HFFc6 (cell line): ENCODE results near the gene BOLA3. TPM values are rescaled to one million over a fixed set of nuclear protein-coding genes. Genes with fewer than 3 reads are reported as not detected.

Experiments
- DNase-seq: peaks from one replicate; pipeline ENCODE4 v3.0.0-alpha.2; 2018
- H3K27ac Mint-ChIP-seq: 2 replicates; pipeline ENCODE4 v1.8.0; 2020; ENCODE audit warnings: mild to moderate bottlenecking, mixed read lengths
- H3K27me3 Mint-ChIP-seq: 2 replicates; pipeline ENCODE4 v1.8.0; 2021; ENCODE audit warnings: mild to moderate bottlenecking, moderate library complexity, mixed read lengths; ENCODE audit not compliant: insufficient read depth
- H3K36me3 Mint-ChIP-seq: 2 replicates; pipeline ENCODE4 v1.8.0; 2021; ENCODE audit warnings: low read depth, mixed read lengths
- H3K4me1 Mint-ChIP-seq: 2 replicates; pipeline ENCODE4 v1.8.0; 2020; ENCODE audit warnings: low read depth, mixed read lengths
- H3K4me3 Mint-ChIP-seq: 2 replicates; pipeline ENCODE4 v1.8.0; 2020; ENCODE audit warnings: mild to moderate bottlenecking, moderate library complexity, mixed read lengths
- H3K9me3 Mint-ChIP-seq: 2 replicates; pipeline ENCODE4 v1.8.0; 2020; ENCODE audit warnings: mild to moderate bottlenecking, mixed read lengths
- CTCF ChIP-seq: fragments of 200-600 bp; sonication (generic); IDR thresholded peaks from 2 replicates; pipeline ENCODE4 v1.5.0; 2021; ENCODE audit warnings: antibody characterized with exemption, mild to moderate bottlenecking
- total RNA-seq, 6 experiments: library from RNA; stranded (reverse); fragmentation: NEBNext Ultra II Directional; extraction: Animal tissue kit (Norgen Biotek cat#: 25700); gene quantifications; 2 replicates in 1 of 6; 3 replicates in 5 of 6; pipeline ENCODE4 v1.2.3, GENCODE V29; 2021

Gene BOLA3
- total RNA-seq, 6 experiments from 2014 or later: 71.6 to 92.5 (median 80.8) TPM

- H3K36me3 Mint-ChIP-seq: peaks cover 31% of the 10 kb centered on the region
- H3K4me1 Mint-ChIP-seq: no peaks in the 10 kb centered on the region
- H3K4me3 Mint-ChIP-seq: no peak overlapping the region
- no peak overlapping the region for H3K27ac Mint-ChIP-seq
- no peak for TF ChIP-seq CTCF
- H3K9me3 Mint-ChIP-seq: no peaks in the 10 kb centered on the region
- H3K27me3 Mint-ChIP-seq: peaks cover 2% of the 10 kb centered on the region; the same call in 1 of the 2 replicates
- no peak for DNase-seq
Observed at GRCh38 chr2:74162951-74163350, 15.2 kb upstream of the BOLA3 start.

- no peak for DNase-seq
- Mint-ChIP-seq H3K36me3 (peaks cover 26% of the 10 kb centered on the region), H3K9me3 (no peaks in the 10 kb centered on the region), H3K4me1 (no peaks in the 10 kb centered on the region), H3K4me3 (no peak overlapping the region), H3K27ac (no peak overlapping the region), H3K27me3 (peaks cover 1% of the 10 kb centered on the region; the same call in 1 of the 2 replicates)
- no peak for TF ChIP-seq CTCF
Observed at GRCh38 chr2:74155830-74156229, 8.1 kb upstream of the BOLA3 start.

GRCh38 chr2:74152954-74153353 is 5.2 kb upstream of the BOLA3 start:
- no peak for DNase-seq
- H3K9me3 Mint-ChIP-seq: no peaks in the 10 kb centered on the region
- H3K36me3 Mint-ChIP-seq: peaks cover 23% of the 10 kb centered on the region
- no peak overlapping the region for H3K4me3 Mint-ChIP-seq
- H3K4me1 Mint-ChIP-seq: no peaks in the 10 kb centered on the region
- TF ChIP-seq CTCF: no peak
- peaks cover under 1% of the 10 kb centered on the region; the same call in 1 of the 2 replicates for H3K27me3 Mint-ChIP-seq
- no peak overlapping the region for H3K27ac Mint-ChIP-seq

- no peaks in the 10 kb centered on the region for H3K27me3 Mint-ChIP-seq
- no peaks in the 10 kb centered on the region for H3K4me1 Mint-ChIP-seq
- no peak overlapping the region for H3K4me3 Mint-ChIP-seq
- no peaks in the 10 kb centered on the region for H3K9me3 Mint-ChIP-seq
- H3K27ac Mint-ChIP-seq: no peak overlapping the region; the same call in 1 of the 2 replicates
- no peak for TF ChIP-seq CTCF
- no peak for DNase-seq
- peaks cover 11% of the 10 kb centered on the region; the same call in 1 of the 2 replicates for H3K36me3 Mint-ChIP-seq
Observed at GRCh38 chr2:74149570-74150319, 2.0 kb upstream of the BOLA3 start.

GRCh38 chr2:74149247-74149525 is 1.5 kb upstream of the BOLA3 start:
- H3K9me3 Mint-ChIP-seq: no peaks in the 10 kb centered on the region
- no peaks in the 10 kb centered on the region for H3K27me3 Mint-ChIP-seq
- H3K4me3 Mint-ChIP-seq: no peak overlapping the region
- DNase-seq: no peak
- H3K36me3 Mint-ChIP-seq: peaks cover 11% of the 10 kb centered on the region; the same call in 1 of the 2 replicates
- no peak overlapping the region for H3K27ac Mint-ChIP-seq
- no peak for TF ChIP-seq CTCF
- H3K4me1 Mint-ChIP-seq: no peaks in the 10 kb centered on the region
